HG03139 (cell line): ENCODE data around the gene SEPTIN6.

Source experiments
- ATAC-seq: cut with Tn5 transposase; IDR thresholded peaks from one replicate; pipeline ENCODE4 v1.9.1; 2021; ENCODE audit not compliant: unreplicated experiment

Gene SEPTIN6

GRCh38 chrX:119659522-119659921 lies 33.4 kb downstream of the SEPTIN6 start:
- ATAC-seq = no peak

GRCh38 chrX:119655125-119655524 lies 37.8 kb downstream of the SEPTIN6 start:
- ATAC-seq = no peak

- no peak for ATAC-seq
Measured at GRCh38 chrX:119654112-119654531, 38.8 kb downstream of the SEPTIN6 start.

GRCh38 chrX:119648421-119648775 lies 44.6 kb downstream of the SEPTIN6 start:
- no peak for ATAC-seq

DNA sequence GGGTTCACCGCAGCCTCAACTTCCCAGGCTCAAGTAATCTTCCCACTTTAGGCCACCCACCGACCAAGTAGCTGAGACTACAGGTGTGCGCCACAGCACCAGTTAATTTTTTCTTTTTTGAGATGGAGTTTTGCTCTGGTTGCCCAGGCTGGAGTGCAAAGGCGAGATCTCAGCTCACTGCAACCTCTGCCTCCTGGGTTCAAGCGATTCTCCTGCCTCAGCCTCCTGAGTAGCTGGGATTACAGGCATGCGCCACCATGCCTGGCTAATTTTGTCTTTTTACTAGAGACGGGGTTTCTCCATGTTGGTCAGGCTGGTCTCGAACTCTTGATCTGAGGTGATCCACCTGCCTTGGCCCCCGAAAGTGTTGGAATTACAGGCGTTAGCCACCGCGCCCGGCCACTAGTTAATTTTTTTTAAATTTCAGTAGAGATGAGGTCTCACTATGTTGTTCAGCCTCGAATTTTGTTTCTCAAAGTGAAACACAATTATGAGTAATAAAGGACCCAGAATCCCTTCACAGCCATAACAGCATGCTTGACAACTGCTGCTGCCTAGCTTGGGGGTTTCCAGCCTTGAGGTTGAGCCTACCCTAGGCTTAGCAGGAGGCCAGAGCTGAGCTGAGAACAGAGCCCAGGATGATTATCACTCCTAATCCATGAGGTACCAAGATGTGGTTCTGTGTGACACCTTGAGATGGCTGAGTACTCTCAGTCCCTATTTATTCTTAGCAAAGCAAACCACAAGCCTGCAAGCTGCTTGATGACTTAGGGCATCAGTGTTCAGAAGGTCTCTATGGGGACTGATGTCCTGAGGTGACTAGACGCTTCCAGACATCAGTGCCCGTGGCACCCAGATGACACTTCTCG lies 45.2 kb downstream of the SEPTIN6 start:
- peak; percentile 87 for ATAC-seq

DNA sequence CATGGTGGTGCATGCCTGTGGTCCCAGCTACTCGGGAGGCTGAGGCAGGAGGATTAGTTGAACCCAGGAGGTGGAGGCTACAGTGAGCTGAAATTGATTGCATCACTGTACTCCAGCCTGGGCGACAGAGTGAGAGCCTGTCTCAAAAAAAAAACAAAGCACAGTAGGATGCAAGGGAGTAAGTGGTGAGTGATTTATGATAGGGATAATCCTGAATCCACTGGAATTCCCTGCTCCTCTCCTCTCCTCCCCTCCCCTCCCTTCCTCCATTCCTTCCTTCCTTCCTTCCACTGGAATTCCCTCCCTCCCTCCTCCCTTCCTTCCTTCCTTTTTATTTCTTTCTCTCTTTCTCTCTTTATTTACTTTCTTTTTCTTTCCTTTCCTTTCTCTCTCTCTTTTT lies 45.9 kb downstream of the SEPTIN6 start:
- no peak for ATAC-seq

GRCh38 chrX:119646515-119646914 lies 46.5 kb downstream of the SEPTIN6 start:
- ATAC-seq = no peak

DNA sequence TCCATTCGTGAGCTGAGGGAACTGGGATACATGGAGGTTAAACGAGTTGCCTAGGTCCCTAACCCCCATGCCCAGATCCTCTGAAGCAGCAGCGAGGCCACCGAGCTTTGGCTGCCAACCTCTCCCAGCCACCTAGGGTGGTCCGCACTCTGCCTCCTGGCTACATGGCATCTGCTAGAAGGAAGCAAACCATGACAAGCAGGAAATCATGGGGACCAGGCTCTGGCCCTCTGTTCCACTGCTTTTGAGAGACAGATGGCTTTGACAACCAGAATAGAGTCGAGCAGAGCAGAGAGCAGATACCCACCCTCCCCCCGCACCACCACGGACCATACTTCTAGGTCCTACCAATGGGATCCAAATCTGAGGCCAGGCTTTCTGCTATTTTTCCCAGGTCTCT lies 49.3 kb downstream of the SEPTIN6 start:
- no peak for ATAC-seq
